T-helper 22 cell (primary cell): ENCODE data around the gene IL16.
"Not testable (repeated sequence)": the region's sequence is repeated elsewhere in the genome, so short reads cannot be mapped to it uniquely, and the experiment has no call there.

ENCODE experiments used
- DNase-seq: peaks from one replicate; pipeline ENCODE4 v3.0.0-alpha.2; 2020; ENCODE audit warnings: low read depth

IL16 gene

DNA sequence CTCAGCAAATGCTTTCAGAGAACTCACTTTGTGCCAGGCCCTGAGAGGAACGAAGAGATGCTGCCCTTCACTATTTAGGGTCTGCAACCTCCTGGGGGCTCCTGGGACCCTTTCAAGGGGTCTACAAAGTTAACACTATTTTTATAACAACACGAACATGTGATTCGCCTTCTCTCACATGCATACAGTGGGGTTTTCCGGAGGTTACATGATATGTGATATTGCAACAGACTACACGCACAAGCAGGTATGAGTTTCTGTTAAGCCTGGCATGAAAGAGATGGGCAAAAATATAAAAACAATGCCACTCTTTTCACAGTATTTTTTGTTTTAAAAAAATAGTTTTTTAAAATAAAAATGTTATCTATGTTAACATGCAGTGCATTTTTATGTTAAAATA, 117.0 kb downstream of the IL16 start:
- no peak for DNase-seq

DNA sequence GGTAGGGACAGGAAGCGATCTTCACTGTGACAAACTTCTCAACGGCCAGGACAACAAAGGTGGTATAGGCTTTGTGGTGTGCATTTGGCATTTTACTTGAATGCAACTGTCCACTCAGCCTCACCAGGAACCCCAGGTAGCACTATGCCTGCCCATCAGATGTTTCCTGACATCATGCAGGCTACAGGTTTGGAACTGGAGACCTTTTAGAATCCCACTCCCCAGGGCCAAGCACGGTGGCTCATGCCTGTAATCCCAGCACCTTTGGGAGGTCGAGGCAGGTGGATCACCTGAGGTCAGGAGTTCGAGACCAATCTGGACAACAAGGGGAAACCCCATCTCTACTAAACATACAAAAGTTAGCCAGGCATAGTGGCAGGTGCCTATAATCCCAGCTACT, 117.7 kb downstream of the IL16 start:
- no peak for DNase-seq

DNA sequence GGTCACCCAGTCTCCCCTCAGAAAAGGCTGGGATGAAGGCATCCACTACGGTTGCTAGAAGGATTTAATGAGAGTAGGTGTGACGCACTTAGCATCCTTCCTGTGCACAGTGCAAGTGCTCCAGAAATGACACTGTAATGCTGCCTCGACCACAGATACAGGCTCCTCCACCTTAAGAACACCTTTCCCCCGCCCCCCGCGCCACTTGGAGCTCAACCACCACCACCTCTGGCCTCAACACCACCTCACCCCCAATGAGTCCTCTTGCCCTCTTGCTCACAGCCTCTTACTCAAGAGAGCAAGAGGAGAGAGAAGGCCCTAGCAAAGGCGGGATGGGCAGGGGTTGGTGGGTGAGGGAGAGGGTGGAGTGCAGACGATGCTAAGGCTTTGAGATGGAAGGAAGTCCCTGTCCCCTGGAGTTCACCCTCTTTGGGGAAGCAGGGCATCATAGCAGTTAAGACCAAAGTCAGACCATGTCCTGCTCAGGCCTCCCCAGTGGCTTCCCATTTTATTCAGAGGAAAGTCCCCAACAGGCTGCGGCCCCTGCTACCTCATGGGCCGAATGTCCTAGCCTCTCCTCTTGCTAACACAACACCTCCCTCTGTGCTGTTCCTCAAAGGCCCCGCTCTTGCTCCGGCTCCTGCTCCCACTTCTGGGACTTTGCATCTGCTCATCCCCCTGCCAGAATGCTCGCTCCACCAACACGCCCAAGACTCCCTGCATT, 118.9 kb downstream of the IL16 start:
- no peak for DNase-seq

DNA sequence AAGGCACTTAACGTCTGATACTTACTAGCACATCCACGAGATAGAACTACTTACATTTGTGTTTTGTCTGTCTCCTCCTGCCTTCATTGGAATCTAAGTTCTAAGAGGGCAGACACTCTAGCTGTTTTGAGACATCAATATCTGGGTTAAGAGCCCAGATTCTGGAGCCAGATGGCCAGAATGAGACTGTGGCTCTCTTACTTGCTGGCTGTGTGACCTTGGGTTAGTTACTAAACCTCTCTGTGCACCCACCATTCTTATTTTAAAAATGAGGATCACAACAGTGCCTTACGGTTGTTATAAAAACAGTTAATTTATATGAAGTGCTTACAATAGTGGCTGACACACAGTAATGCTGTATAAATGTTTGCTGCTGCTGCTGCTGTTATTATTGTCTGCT, 119.6 kb downstream of the IL16 start:
- DNase-seq: no peak

DNA sequence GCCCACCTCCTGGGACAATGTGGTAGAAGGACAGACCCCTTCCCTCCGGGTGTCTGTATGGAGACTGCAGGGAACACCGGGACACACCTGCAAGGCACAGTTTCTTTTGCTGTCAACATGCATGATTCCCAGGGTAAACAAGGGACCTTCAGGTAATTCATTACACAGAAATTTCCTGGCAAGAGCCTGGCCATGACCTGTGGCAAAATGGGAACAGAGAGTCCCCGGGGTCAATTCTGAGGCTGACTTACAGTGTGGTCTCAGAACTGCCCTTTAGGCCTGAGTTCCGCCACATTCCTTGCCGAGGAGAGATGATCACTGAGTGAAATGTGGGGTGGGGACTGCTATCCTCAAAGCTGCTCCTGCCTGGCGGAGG, 121.0 kb downstream of the IL16 start:
- DNase-seq: no peak

DNA sequence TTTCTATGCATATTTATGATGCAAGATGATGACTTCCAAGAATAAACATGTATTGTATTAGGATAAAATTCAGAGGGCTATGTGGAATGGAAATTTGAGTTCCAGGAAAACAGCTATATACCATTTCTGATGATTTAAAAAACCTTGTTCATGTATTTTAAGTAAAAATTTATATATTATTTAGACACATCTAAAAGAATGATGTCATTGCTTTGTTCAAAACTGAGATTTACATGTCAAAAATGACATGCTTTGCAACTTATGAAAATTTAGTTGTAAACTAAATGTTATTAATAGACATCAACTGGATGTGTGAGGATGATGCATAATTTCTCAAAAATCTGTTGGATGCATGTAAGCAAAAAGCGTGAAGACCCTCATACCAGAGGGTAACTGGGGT, 125.0 kb downstream of the IL16 start:
- DNase-seq: no peak

DNA sequence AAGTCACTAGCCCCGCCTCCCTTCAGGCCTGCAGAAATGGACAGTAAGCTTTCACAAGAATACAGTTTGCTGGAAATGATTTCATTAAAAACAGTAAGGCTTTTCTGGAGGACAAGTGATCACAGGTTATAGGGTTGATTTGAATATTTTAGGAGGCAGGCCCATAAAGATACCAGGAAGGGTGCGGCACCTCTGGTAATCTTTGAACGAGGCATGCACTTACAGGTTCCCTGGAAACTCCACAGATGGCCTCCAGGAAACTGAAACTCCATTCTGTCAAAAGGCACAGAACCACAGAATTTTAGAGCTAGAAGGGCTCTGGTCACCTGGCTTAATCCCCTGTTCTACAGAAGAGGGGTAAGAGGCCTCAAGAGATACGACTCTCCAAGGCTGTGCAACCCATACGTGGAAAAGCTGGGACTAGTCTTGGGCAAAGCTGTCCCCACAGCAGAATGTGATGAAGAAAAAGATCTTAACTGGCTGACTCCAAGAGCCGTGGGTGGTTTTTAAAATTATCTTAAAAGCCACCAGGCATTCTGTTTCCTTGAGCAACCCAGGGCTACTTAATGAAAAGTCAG, 126.1 kb downstream of the IL16 start:
- no peak for DNase-seq

DNA sequence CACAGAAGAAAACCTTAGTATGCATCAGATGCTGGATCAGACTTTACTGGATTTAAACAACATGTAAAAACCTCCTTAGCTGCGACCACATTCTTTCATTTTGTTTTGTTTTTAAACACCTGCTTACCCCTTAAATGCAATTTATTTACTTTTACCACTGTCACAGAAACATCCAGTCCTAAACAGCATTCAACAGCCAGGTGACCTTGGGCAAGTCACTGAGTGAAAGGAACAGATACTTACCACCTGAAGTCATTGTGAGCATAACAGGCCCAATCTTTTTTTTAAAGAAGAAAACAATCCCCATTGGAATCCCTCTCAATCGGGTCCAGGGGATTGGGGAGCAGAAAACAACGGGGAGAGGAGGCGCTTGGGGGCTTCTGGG, 126.9 kb downstream of the IL16 start:
- DNase-seq: no peak

DNA sequence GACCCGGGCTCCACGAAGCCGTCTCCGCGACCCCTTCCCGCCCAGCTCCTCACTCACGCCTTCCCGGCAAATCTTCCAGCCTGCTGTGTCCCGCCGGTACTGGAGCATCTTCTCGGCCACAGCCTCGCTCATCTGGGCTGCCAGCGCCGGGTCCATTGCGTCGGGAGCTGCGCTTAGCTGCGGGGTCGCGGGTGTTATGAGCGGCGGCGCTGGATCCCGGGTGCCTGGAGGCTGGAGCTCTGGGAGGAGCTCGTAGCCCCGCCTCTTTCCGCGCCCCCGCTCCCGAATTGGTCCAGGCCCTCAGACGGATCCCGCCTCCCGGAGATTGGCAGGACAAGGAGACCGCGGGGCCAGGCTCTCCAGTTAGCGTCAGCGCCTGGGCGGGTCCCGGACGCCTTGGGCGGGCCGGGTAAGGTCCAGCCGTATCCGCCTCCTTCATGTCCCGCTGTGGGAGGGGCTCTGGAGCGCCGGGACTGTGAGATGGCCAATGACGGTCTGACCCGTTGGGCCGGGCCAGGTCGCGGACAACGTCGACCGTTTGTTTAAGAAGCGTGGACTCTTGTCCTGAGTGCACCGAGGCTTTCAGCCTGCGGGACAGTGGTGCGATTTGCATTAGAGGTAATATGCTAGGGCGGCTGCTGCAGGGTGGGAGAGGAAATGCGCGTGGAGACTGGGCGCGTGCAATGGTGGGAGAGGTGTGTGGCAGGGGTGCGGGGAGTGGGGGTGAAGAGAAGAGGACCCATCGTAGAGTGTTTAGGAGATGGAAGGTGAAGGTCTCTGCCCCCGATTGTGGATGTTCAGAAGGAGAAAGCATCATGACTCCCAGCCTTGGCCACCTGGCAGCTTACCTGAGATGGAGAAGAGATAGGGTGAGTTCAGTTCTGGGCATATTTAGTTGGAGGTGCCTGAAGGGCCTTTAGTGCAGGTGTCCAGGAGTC, 127.5 kb downstream of the IL16 start, which contains the start of gene STARD5:
STARD5 (minus strand) TSS at position 198 of the 938 bp plus-strand sequence; CDS start at position 156, 42 bp downstream.
- peak; percentile 91 for DNase-seq

DNA sequence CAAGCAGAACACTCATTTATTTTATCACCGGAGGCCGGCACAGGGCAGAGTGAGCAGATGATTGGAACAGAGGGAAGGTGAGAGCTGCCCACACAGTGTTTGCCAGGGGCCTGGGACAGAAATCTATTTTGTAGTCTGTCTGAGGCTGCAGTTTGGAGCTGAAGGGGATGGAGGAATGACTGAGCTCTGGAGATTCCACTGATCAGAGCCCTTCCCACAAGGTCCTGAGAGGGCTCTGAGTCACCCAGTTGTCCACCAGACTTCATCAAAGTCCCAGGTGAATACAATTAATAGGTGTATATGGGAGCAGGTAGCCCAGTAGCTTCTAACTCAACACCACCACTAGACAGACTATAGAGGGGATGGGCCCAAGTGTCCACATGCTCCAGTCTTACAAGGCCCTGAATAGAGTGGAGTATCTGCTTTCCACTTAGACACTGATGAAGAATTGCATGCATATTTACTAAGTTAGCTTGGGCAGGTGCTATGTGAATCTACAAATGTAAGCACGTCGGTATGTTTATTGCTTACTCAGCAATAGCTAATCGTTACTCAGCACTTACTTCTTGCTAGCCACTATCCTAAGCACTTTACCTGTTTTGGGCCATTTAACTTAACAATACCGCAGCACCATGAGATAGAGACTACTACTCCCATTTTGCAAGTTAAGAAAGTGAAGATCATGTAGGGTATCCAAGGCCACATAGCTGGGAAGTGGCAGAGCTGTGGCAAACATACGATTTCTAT, 130.0 kb downstream of the IL16 start:
- no peak for DNase-seq

DNA sequence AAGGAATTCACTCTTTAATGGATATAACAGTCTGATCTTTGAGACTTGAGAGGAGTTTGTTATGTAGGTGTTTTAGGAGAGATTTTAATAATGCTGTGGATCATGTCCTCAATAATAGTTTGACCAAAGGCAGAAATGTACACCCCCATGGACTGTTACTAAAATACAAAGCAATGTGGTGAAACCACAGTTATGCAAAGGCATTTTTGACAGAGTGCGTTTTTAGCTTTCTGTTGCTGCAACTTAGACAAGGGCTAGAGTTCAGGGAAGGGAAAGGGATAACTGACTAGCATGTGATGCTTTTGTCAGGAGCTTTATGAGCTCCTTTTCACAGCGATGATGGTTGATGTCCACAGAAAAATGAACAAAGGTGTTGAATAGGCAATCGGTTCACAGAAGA, 130.8 kb downstream of the IL16 start:
- DNase-seq: no peak

DNA sequence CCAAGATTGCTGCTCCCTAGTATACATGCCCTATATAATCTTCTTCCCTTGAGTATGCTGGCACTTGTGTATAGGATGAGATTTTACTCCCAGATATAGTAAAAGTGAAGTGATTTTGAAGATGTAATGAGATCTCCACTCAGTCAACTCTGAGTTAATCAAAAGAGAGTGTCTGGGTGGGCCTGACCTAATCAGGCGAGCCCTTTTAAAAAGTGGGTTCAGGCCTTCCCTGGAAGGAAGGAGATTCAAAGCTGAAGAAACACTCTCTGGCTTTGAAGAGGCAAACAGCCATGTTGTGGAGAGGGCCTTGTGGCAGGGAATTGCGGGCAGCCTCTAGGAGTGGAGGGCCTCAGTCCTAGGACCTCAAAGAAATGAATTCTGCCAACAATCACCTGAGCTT, 132.8 kb downstream of the IL16 start:
- DNase-seq: no peak

DNA sequence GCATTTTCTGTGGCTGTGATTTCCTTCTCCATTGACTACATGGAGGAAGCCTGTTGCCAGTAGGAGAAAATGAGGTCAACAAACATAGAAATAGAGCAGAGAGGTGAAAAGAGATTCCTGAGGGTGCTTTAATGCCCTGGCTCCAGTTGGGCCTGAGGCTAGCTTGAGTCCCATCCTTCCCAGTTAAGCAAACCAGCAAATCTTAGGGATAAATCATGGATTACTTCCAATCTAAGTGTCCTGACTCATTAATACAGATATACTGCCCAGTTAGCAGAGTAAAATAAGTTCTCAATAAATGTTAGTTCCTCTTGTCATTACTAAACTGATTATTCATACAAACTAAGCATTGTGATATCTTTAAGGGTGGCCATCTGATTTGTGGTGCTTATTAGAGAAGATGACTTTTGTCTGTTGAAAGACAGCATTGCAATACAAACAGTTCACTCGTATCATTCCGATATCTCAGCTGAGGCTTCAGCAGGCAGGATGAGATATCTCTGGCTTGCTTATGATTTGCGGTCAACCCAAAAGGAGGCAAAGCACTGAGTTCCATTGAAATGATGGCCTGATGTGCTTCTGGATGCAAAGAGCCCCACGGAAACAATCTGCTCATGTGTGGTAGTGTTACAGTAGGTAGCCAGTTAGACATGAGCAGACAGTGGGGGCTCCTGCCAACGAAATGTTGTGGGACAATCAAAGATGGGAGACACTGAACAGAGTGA, 133.8 kb downstream of the IL16 start:
- no peak for DNase-seq

DNA sequence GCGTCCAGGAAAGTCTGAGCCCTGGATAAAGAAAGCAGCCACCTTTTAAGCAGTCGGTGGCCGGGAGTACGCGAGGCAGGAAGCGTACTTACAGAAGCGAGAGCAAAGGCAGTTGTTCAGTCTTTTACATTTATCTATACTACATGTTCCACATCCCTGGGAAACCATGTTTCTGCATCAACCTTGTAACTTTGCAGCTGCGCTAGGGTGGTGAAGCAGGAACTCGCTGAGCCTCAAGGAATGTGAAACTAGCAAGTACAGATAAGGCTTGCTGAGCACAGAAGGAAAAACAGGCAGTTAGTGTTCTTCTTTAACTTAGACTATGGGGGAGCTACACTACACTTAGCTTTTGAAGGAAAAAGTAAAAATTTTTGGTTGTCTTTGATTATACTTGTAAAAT, 134.5 kb downstream of the IL16 start:
- DNase-seq: not testable (repeated sequence)

DNA sequence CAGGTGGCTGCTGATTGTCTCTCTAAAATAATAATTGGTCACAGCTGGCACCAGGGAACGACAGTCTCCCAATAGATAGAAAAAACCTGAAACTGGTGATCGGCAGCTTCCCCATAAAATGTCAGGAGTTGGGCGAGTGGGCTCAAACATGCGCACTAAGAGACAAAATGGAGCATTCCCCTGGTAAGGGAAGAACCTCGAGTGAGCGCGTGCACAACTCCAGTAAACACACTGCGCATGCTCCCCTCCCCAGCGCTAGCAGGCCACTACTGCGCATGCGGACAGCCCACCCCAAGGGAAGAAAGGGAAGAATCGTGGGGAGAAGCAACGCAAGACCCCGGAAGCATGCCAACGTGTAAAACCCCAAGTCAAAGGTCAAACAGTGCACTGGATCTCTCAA, 134.9 kb downstream of the IL16 start:
- no peak for DNase-seq

DNA sequence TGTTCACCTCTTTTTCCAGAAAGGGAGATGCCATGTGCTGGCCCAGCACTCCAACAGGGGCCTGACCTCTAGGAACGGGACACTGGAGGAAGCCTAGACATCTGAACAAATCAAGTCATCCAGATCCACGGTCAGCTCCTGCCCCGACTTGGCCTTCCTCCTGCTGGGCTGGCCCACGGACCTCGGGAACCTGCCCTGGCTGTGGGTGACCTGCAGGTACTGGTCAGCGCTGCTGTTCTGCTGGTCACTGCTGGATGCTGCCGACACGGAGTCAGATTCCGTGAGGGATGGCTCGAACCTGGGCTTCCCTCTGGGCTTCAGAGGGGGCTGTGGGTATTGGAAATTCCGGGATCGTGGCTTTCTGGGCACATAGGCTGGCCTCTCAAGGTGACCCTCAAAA, 135.6 kb downstream of the IL16 start:
- no peak for DNase-seq

DNA sequence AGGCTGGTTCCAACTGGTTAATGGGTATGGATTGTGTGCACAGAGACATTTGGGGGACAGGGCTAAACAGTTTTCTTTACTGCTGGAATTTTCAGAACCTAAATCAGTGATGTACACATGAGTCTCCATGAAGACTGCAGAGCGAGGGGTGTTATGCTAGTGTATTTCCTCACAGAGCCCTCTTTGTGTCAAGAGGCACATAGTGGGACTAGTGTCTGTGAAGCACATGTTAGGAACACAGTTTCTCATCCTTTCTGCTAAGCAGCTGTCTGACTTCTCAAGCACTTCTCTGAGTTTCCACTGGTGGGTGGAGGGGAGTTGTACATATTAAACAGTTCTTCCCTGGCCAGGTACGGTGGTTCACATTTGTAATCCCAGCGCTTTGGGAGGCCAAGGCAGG, 136.7 kb downstream of the IL16 start:
- DNase-seq: no peak

DNA sequence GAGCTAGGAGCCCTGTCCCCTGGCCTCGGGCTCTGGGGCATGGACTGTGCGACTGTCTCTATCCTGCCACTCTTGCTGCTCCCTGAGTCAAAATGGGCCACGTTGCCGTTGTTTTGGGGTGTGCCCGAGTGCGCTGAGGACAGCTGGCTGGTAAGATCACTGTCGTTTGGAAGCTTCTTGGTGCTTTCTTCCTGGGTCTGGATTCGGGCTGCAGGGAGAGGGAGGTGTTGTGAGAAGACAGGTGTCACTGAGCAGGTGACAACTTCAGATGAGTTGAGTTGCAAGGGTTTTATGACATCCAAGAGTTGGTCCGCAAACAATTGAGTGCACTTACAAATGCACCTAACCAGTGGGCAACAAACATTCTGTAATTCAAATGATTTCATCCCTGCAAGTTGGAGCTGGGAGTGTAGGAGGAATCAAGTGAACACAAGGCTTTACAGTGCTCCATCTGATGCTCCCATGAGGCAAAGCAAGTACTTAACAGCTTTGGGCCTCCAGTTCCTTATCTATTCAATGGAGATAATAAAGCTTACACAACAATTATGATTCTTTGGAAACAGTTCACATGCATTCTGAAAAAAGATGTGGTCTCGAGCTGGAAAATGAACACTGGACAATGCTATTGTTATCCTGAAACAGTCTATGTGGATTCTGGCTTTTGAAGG, 138.2 kb downstream of the IL16 start:
- no peak for DNase-seq

DNA sequence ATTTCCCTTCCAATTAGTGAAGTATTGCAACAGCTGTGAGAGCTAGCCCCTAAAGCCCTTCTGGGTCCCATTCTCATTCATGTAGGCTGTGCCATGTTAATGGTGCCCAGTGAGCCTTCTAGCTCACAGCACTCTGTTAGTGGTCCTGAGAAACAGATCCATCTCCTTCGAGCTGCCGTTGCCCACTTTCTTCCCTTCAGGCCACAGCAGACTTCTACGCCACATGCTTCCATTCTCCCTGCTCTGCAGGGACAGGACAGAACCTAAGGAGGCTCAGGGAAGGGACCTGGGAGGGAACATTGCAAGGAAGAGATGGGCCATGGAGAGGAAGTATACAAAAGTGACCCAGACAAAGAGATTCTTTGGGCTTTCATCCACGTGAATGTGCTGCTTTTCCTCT, 139.0 kb downstream of the IL16 start:
- no peak for DNase-seq

DNA sequence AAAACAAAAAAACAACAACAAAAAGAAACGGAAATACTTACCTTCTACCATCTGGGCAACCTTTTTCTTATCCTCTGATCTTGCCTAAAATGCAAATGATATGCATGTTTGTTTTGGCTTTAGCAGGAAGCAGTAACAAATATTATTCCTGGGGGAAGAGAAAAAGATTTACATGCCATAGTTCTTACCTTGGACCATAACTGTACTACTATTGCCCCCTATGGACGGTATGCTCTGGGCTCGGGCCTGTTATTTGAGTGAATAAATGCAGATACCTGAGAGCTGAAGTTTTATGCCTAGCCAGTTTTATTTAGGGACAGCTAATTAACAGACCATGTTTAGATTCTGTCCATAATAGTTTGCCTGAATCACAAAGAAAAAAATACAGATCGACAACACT, 139.9 kb downstream of the IL16 start:
- DNase-seq: no peak

DNA sequence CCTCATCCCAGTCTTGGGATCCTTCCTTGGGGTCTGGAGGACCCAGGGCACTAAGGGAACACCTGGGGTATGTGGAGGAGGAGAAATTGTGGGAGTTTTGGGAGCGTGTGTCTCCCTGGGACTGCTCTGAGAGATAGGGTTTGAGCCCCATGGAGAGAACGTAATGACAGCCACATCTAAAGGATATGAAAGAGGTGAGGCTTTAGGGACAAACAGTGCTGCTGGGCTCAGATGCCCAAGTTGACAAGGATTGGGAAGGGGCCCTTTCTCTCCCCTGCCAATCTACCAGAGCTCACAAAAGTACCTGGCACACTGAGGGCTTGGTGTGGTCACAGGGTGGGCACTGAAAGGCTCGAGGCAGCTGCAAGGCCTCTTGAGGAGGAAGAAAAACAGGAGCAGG, 140.6 kb downstream of the IL16 start:
- no peak for DNase-seq
